ENCODE data around the gene WFS1. TPM values are rescaled to one million over a fixed set of nuclear protein-coding genes. Genes with fewer than 3 reads are reported as not detected.

Gene WFS1
- total and polyA plus RNA-seq, 7 donors = 5.9 to 13.3 (median 8.8) TPM

DNA sequence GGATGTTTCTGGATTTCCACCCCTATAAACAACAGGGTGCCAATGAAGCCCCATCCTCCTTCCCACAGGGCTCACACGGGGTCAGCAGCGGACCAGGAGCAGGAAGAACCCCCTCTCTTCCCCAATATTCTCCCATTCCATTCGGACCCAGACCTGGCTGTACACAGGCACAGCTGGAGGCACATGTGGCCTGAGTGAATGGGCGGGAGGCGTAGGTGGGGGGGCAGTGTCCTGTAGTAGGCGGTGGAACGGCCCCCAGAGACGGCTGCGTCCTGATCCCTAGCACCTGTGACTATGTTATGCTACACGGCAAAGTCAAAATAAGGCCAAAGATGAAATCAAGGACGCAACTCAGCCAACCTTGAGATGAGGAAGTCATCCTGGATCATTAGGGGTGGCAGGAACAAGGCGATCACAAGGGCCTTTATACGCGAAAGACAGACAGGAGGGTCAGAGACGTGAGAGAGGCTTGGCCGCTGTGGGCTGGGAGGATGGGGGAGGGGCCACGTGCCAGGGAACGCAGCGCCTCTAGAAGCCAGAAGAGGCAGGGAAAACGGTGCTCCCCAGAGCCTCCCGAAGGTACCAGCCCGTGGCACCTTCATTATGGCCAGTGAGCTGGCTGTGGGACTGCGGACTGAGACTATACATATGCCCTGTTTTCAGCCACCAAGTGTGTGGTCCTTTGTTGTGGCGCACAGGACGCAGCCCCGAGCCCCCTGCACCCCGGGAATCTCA is 75.6 kb downstream of the WFS1 start:
- no peak for DNase-seq
- WGBS, 3 donors = 59 to 64% (median 63%) methylated on average over 27 of the region's 27 CpGs
- TF ChIP-seq, protein P1, sequence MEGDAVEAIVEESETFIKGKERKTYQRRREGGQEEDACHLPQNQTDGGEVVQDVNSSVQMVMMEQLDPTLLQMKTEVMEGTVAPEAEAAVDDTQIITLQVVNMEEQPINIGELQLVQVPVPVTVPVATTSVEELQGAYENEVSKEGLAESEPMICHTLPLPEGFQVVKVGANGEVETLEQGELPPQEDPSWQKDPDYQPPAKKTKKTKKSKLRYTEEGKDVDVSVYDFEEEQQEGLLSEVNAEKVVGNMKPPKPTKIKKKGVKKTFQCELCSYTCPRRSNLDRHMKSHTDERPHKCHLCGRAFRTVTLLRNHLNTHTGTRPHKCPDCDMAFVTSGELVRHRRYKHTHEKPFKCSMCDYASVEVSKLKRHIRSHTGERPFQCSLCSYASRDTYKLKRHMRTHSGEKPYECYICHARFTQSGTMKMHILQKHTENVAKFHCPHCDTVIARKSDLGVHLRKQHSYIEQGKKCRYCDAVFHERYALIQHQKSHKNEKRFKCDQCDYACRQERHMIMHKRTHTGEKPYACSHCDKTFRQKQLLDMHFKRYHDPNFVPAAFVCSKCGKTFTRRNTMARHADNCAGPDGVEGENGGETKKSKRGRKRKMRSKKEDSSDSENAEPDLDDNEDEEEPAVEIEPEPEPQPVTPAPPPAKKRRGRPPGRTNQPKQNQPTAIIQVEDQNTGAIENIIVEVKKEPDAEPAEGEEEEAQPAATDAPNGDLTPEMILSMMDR (IDR thresholded peaks at IDR 0.05) = no peak
- intact Hi-C loops (cut with DNase I) = no loop called here
- H3K4me1 ChIP-seq = no peaks in the 10 kb centered on the region
- ATAC-seq = no peak
- H3K9me3 ChIP-seq = no peaks in the 10 kb centered on the region
- no peaks in the 10 kb centered on the region for H3K36me3 ChIP-seq (ENCODE audit: insufficient read depth in 1 of 2, low read depth in 1 of 2)
- no peak overlapping the region for H3K4me3 ChIP-seq
- H3K27me3 ChIP-seq (ENCODE audit: insufficient read depth in 3 of 3, low read length in 2 of 3) = peaks cover 0 to 41% (median 6%) of the 10 kb centered on the region in 3 donors
- no peak overlapping the region for H3K27ac ChIP-seq

DNA sequence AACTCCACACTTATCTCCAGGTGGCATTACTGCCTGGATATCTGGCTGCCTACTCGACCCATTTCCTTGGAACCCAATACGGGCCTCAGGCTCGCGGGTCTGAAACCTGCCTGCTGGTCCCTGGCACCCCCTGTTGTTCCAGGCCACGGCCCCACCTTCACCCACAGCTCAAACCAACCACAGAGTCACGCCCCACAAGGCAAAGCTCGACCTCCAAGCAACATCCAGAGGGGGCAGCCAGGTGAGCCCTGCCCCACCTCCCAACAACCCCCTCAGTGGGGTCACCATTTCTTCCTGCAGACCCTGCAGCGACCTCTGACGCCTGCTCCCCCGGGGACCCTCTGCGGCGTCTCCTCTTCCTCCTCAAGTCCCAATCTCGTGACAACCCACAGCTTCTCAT is 76.2 kb downstream of the WFS1 start:
- no peak overlapping the region for H3K4me3 ChIP-seq
- TF ChIP-seq, protein P1 (IDR thresholded peaks at IDR 0.05) = no peak
- no peaks in the 10 kb centered on the region for H3K4me1 ChIP-seq
- H3K27ac ChIP-seq = no peak overlapping the region
- H3K36me3 ChIP-seq (ENCODE audit: insufficient read depth in 1 of 2, low read depth in 1 of 2) = no peaks in the 10 kb centered on the region
- 70 to 80% (median 77%) methylated on average over 13 of the region's 13 CpGs for WGBS, 3 donors
- intact Hi-C loops (cut with DNase I) = no loop called here
- ATAC-seq (no peak), DNase-seq (peak in 1 of 2 donors; percentile 21)
- peaks cover 0 to 38% (median 6%) of the 10 kb centered on the region in 3 donors for H3K27me3 ChIP-seq (ENCODE audit: insufficient read depth in 3 of 3, low read length in 2 of 3)
- no peaks in the 10 kb centered on the region for H3K9me3 ChIP-seq

DNA sequence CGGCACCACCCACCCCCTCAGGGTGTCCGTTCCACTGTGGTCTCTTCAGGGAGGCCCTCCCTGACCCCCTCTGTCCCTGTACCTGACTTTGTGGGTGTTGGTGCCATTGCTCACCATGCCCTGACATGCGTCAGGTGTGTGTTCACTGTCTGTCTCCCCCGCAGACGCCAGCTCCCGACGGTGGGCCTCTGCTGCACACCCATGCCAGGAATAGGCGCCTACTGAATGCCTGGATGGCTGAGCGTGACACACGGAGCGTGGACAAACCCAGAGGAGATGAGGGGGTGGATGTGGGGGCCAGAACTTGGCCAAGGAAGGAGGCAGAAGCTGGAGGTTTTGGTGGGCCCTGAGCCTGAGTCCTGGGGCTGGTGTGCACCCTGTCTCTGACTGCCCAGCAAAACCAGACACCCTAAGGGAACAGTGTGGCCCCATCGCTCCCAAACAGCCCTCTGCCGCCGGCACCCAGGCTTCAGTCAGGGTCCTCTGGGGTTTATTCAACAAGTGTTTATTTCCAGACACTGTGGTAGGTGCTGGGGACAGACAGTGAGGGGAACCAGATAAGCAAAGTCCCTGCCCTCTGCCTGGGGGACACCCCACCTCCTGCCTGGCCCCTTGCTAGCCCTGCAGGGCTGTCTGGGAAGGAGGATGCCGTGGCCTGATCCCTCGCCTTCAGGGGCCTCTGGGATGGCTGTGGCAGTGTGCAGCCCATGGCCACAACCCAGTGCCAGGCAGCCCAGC is 76.9 kb downstream of the WFS1 start:
- DNase-seq = peak in 1 of 2 donors; percentile 42
- TF ChIP-seq, protein P1 (IDR thresholded peaks at IDR 0.05) = no peak
- H3K27ac ChIP-seq = no peak overlapping the region
- no peaks in the 10 kb centered on the region for H3K4me1 ChIP-seq
- intact Hi-C loops (cut with DNase I) = no loop called here
- H3K27me3 ChIP-seq (ENCODE audit: insufficient read depth in 3 of 3, low read length in 2 of 3) = peaks cover 0 to 35% (median 6%) of the 10 kb centered on the region in 3 donors
- 77 to 78% (median 77%) methylated on average over 16 of the region's 16 CpGs for WGBS, 3 donors
- no peak for ATAC-seq
- no peaks in the 10 kb centered on the region for H3K9me3 ChIP-seq
- H3K4me3 ChIP-seq = no peak overlapping the region
- H3K36me3 ChIP-seq (ENCODE audit: insufficient read depth in 1 of 2, low read depth in 1 of 2) = no peaks in the 10 kb centered on the region

DNA sequence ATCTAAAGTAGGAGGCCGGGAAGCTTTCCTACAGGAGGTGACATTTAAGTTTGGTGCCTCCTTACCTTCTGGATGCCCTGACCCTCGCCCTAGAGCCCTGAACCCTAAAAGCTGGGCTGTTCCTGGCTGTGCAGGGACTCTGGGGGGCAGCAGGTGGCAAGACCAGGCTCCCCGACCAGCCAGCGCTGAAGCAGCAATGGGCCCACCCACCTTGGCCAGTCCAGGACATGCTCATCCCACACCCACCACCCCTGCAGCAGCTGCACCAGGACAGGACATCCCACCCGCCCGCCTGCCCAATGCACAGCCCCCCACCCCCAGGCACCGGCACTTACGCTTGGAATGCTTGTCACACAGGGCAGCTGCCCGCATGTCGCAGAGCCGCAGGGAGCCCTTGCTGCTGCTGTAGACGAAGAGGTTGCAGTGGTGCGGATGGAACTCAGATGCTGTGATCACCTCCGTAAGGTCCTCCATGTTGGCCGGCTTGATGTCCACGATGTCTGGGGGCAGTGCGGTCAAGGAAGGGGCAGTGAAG is 77.9 kb downstream of the WFS1 start:
- no peaks in the 10 kb centered on the region for H3K9me3 ChIP-seq
- TF ChIP-seq, protein P1 (IDR thresholded peaks at IDR 0.05) = no peak
- H3K4me1 ChIP-seq = no peaks in the 10 kb centered on the region
- WGBS, 3 donors = 52 to 66% (median 63%) methylated on average over 17 of the region's 17 CpGs
- intact Hi-C loops (cut with DNase I) = no loop called here
- no peak overlapping the region for H3K4me3 ChIP-seq
- H3K36me3 ChIP-seq (ENCODE audit: insufficient read depth in 1 of 2, low read depth in 1 of 2) = no peaks in the 10 kb centered on the region
- DNase-seq (peak in 1 of 2 donors; percentile 19), ATAC-seq (no peak)
- H3K27ac ChIP-seq = no peak overlapping the region
- peaks cover 0 to 42% (median 6%) of the 10 kb centered on the region in 3 donors for H3K27me3 ChIP-seq (ENCODE audit: insufficient read depth in 3 of 3, low read length in 2 of 3)
